ENCODE data around the gene LYPD4.

The LYPD4 gene

DNA sequence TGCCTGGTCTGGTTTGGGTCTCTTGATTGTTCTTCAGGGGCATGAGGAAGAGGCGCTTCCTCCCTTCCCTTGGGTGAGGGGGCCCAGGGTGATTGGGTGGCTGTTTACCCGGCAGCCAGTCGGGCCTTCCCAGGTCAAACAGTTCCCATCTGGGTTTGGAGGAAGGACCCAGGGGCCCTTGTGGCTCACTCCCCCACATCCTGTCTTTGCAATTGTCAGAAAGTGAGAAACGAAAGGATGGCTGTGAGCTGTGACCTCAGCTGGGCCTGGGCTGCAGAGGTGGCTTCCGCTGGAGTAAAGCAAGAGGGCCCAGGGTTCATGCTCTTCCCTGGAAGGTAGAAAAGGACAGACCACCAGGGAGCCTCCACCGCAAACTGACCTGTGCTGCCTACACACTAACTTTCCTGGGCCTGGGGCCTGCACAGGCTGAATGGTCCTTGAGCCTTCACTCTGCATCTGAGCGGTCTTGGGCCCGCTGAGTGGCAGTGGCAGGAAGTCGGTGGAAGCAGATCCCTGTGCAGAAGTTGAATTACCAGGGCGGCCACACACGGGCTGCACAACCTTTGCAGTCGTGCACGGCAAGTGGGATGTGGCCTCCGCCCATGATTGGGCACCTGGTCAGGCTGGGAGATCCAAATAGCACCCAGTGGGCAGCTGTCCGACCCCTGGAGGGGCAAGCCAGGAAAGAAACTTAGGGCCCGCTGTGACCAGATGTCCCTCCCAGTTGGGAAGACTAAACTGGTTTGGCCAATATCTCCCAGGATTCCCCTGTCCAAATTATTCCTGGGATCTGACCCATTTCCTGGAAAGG lies 27.3 kb upstream of the LYPD4 start:
- no peak overlapping the region; the same call in 1 of the 2 replicates for H3K27ac ChIP-seq
- TF ChIP-seq, protein P1, sequence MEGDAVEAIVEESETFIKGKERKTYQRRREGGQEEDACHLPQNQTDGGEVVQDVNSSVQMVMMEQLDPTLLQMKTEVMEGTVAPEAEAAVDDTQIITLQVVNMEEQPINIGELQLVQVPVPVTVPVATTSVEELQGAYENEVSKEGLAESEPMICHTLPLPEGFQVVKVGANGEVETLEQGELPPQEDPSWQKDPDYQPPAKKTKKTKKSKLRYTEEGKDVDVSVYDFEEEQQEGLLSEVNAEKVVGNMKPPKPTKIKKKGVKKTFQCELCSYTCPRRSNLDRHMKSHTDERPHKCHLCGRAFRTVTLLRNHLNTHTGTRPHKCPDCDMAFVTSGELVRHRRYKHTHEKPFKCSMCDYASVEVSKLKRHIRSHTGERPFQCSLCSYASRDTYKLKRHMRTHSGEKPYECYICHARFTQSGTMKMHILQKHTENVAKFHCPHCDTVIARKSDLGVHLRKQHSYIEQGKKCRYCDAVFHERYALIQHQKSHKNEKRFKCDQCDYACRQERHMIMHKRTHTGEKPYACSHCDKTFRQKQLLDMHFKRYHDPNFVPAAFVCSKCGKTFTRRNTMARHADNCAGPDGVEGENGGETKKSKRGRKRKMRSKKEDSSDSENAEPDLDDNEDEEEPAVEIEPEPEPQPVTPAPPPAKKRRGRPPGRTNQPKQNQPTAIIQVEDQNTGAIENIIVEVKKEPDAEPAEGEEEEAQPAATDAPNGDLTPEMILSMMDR (conservative IDR thresholded peaks at IDR 0.05) = no peak
- TF ChIP-seq ZFX (IDR thresholded peaks at IDR 0.05) = no peak

- H3K27ac ChIP-seq = no peak overlapping the region
- TF ChIP-seq, protein P1 (conservative IDR thresholded peaks at IDR 0.05) = no peak
- no peak for TF ChIP-seq ZFX (IDR thresholded peaks at IDR 0.05)
Measured at GRCh38 chr19:41870401-41870873, 26.0 kb upstream of the LYPD4 start.

GRCh38 chr19:41869374-41869955 lies 25.0 kb upstream of the LYPD4 start:
- no peak overlapping the region for H3K27ac ChIP-seq

GRCh38 chr19:41868989-41869300 lies 24.5 kb upstream of the LYPD4 start:
- TF ChIP-seq ZFX (IDR thresholded peaks at IDR 0.05) = no peak
- TF ChIP-seq, protein P1 (conservative IDR thresholded peaks at IDR 0.05) = no peak
- H3K27ac ChIP-seq = no peak overlapping the region

More at GRCh38 chr19:41869374-41869955, 25.0 kb upstream of the LYPD4 start:
- TF ChIP-seq, protein P1 (conservative IDR thresholded peaks at IDR 0.05) = no peak
- TF ChIP-seq ZFX (IDR thresholded peaks at IDR 0.05) = no peak

DNA sequence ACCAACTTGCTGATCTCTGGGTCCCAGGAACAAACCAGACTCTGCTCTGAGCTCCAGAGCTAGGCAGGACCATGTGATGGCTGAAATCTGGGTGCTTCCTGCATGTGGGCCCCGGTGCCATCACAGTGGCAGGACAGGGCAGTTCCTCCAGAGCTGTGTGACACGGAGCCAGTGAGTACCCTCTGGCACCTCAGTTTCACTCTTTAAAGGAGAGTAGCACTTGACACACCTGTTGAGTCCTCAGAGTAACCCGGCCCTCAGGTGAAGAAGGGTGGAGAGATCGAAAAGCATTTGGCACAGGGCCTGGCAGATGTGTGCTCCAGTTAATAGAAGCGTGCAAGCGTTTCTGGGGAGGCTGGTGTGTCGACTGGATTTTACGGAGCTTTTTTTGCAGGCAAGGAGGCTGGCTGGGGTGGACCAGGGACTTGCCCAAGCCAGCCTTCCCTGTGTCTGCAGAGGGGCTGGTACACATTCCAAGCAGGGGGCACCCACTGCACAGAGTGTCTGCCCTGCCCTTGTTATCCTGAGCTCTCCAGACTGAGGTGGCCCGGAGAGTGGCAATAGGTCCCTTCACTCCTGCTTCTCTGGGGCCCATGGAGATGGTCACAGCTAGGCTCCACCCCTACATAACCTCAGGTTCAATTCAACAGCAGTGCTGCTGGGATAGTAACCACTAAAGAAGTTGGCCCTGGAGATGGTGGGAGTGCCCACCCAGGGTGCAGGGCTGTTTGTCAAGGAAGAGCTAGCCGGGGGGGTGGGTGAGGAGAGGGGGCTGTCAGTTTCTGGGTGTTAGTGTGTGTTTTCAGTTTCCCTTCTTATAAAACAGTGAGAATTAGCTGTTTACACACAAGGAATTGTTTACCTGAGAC lies 23.9 kb upstream of the LYPD4 start:
- H3K27ac ChIP-seq = no peak overlapping the region
- TF ChIP-seq ZFX (IDR thresholded peaks at IDR 0.05) = no peak
- TF ChIP-seq, protein P1 (conservative IDR thresholded peaks at IDR 0.05) = no peak

DNA sequence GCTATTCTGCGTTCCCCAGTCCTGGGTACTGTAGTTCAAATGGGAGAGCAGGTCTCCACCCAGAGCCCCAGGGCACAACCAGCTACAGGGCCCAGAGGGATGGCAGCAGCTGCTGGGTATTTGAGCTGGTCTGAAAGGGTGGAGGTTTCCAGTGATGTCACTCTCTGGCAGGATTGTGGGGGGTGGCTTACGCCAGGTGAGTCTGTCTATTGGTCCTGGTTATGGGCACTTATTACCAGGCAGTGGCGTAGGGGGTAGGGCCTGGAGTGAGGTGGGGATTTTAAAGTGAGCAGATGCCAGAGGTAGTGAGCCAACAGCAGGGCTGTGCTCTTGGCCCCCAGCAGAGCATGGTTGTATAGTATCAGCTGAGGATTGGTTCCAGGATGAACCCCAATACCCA lies 21.8 kb upstream of the LYPD4 start:
- no peak overlapping the region for H3K27ac ChIP-seq

More for the DNA sequence above, 21.8 kb upstream of the LYPD4 start:
- no peak for TF ChIP-seq ZFX (IDR thresholded peaks at IDR 0.05)
- TF ChIP-seq, protein P1 (conservative IDR thresholded peaks at IDR 0.05) = no peak
